ENCODE measurements around the gene CDKAL1. TPM values are rescaled to one million over a fixed set of nuclear protein-coding genes. Genes with fewer than 3 reads are reported as not detected.

The CDKAL1 gene
- polyA plus RNA-seq, 2 of the 4 experiments (the other 2 are of a cell fraction), result 4.7 to 8.3 TPM

- Histone ChIP-seq H3K4me1 (no peaks in the 10 kb centered on the region), H3K4me2 (no peak overlapping the region), H3K27ac (no peak overlapping the region), H3K9me3 (no peaks in the 10 kb centered on the region), H3K4me3 (no peak overlapping the region)
- ChIA-PET CTCF (no interaction called here), POLR2A (no interaction called here)
- no peak for ATAC-seq
- 91% methylated on average over 1 of the region's 1 CpG for WGBS (ENCODE audit: missing lambda C conversion rate)
- TF ChIP-seq TFCP2L1 (CRISPR knock-in tag; IDR thresholded peaks at IDR 0.05), result no peak
- no peak for TF ChIP-seq SMC3 (IDR thresholded peaks at IDR 0.05)
- TF ChIP-seq MAZ (IDR thresholded peaks at IDR 0.05; ENCODE audit: borderline replicate concordance, low read depth, low read length), result no peak
- TF ChIP-seq EP300 (IDR thresholded peaks at IDR 0.05), result no peak
- TF ChIP-seq TP53 (CRISPR knock-in tag; IDR thresholded peaks at IDR 0.05), result no peak
- TF ChIP-seq E2F6 (IDR thresholded peaks at IDR 0.05; ENCODE audit: borderline replicate concordance, low read depth), result no peak
- TF ChIP-seq NPAS2 (CRISPR knock-in tag; IDR thresholded peaks at IDR 0.05; ENCODE audit: borderline replicate concordance), result no peak
- TF ChIP-seq FOSB (CRISPR knock-in tag; IDR thresholded peaks at IDR 0.05), result no peak
- no peak for TF ChIP-seq BHLHE40 (IDR thresholded peaks at IDR 0.05; ENCODE audit: low read depth, low read length)
- no peak for TF ChIP-seq EHMT2 (IDR thresholded peaks at IDR 0.05; ENCODE audit: low read depth)
- no peak for TF ChIP-seq ZFP36 (IDR thresholded peaks at IDR 0.05; ENCODE audit: borderline replicate concordance, partially characterized antibody)
- no peak for DNase-seq (ENCODE audit: low read depth in 1 of 2, low spot score in 1 of 2)
- FAIRE-seq, result no peak
Measured at GRCh38 chr6:21150667-21151066, 616.4 kb downstream of the CDKAL1 start.

- Histone ChIP-seq H3K27ac (no peak overlapping the region), H3K4me1 (no peaks in the 10 kb centered on the region), H3K4me3 (no peak overlapping the region), H3K9me3 (no peaks in the 10 kb centered on the region), H3K4me2 (no peak overlapping the region)
- FAIRE-seq (no peak), ATAC-seq (no peak), DNase-seq (ENCODE audit: low read depth in 1 of 2, low spot score in 1 of 2) (no peak)
- 84% methylated on average over 5 of the region's 5 CpGs for WGBS (ENCODE audit: missing lambda C conversion rate)
- no peak for TF ChIP-seq TP53 (CRISPR knock-in tag; IDR thresholded peaks at IDR 0.05)
- no peak for TF ChIP-seq NPAS2 (CRISPR knock-in tag; IDR thresholded peaks at IDR 0.05; ENCODE audit: borderline replicate concordance)
- no peak for TF ChIP-seq JUN (IDR thresholded peaks at IDR 0.05)
- no peak for TF ChIP-seq REST (IDR thresholded peaks at IDR 0.05)
- TF ChIP-seq NR3C1 (IDR thresholded peaks at IDR 0.05), result no peak
- no peak for TF ChIP-seq KDM5A (IDR thresholded peaks at IDR 0.05)
- TF ChIP-seq BHLHE40 (IDR thresholded peaks at IDR 0.05; ENCODE audit: low read depth, low read length), result no peak
- no peak for TF ChIP-seq FOXS1 (CRISPR knock-in tag; IDR thresholded peaks at IDR 0.05)
- TF ChIP-seq POLR2A (IDR thresholded peaks at IDR 0.05; ENCODE audit: low read length), result no peak
- no peak for TF ChIP-seq SREBF2 (IDR thresholded peaks at IDR 0.05)
- no peak for TF ChIP-seq RAD21 (conservative IDR thresholded peaks at IDR 0.05 in 1 of 2, IDR thresholded peaks at IDR 0.05 in 1 of 2)
- TF ChIP-seq MAFK (IDR thresholded peaks at IDR 0.05; ENCODE audit: partially characterized antibody), result no peak
- TF ChIP-seq CHD2 (IDR thresholded peaks at IDR 0.05; ENCODE audit: low read length, partially characterized antibody), result no peak
- TF ChIP-seq FOSB (CRISPR knock-in tag; IDR thresholded peaks at IDR 0.05), result no peak
- TF ChIP-seq CBX8 (IDR thresholded peaks at IDR 0.05), result no peak
- TF ChIP-seq RARB (CRISPR knock-in tag; IDR thresholded peaks at IDR 0.05), result no peak
- TF ChIP-seq MYC (IDR thresholded peaks at IDR 0.05; ENCODE audit: borderline replicate concordance, low read length), result no peak
- ChIA-PET CTCF (no interaction called here), POLR2A (no interaction called here)
Measured at GRCh38 chr6:21151119-21151518, 616.9 kb downstream of the CDKAL1 start.
